Cortex of kidney (tissue), 1 donor: ENCODE data around the gene RNF32.

Experiments used
- DNase-seq: peaks from one replicate; lab custom pipeline; 2025; lab: John Stamatoyannopoulos, UW

Gene RNF32

GRCh38 chr7:156640257-156640948 is at the start of gene RNF32:
Gene RNF32 (plus strand): TSS chr7:156640774. CDS start chr7:156643878, 3,104 bp downstream.
- no peak for DNase-seq

- DNase-seq = no peak
Measured at GRCh38 chr7:156592155-156592884, 48.3 kb upstream of the RNF32 start.

- no peak for DNase-seq
Measured at GRCh38 chr7:156594283-156595080, 46.1 kb upstream of the RNF32 start.

- no peak for DNase-seq
Measured at GRCh38 chr7:156600496-156600895, 40.1 kb upstream of the RNF32 start.

- no peak for DNase-seq
Measured at GRCh38 chr7:156602283-156602682, 38.3 kb upstream of the RNF32 start.

- DNase-seq = no peak
Measured at GRCh38 chr7:156603011-156603410, 37.6 kb upstream of the RNF32 start.

- no peak for DNase-seq
Measured at GRCh38 chr7:156603629-156604028, 36.9 kb upstream of the RNF32 start.

GRCh38 chr7:156604311-156604710 is 36.3 kb upstream of the RNF32 start:
- no peak for DNase-seq

- no peak for DNase-seq
Measured at GRCh38 chr7:156604836-156605695, 35.5 kb upstream of the RNF32 start.

GRCh38 chr7:156606135-156606534 is 34.4 kb upstream of the RNF32 start:
- no peak for DNase-seq

GRCh38 chr7:156606691-156607331 is 33.8 kb upstream of the RNF32 start:
- DNase-seq = no peak

GRCh38 chr7:156607332-156608172 is 33.0 kb upstream of the RNF32 start:
- DNase-seq = no peak

- DNase-seq = no peak
Measured at GRCh38 chr7:156608173-156608478, 32.4 kb upstream of the RNF32 start.

GRCh38 chr7:156609010-156609877 is 31.3 kb upstream of the RNF32 start:
- DNase-seq = no peak

GRCh38 chr7:156610130-156610529 is 30.4 kb upstream of the RNF32 start:
- no peak for DNase-seq

GRCh38 chr7:156610601-156611000 is 30.0 kb upstream of the RNF32 start:
- no peak for DNase-seq

GRCh38 chr7:156611014-156612010 is 29.3 kb upstream of the RNF32 start:
- DNase-seq = no peak

- no peak for DNase-seq
Measured at GRCh38 chr7:156612930-156613329, 27.6 kb upstream of the RNF32 start.
